Subcutaneous adipose tissue (tissue), 4 donors: ENCODE data around the gene FAM3D. TPM values are rescaled to one million over a fixed set of nuclear protein-coding genes. Genes with fewer than 3 reads are reported as not detected.

Experiments
- total RNA-seq, 4 donors: library from RNA; depleted of rRNA; stranded (reverse); fragments of >200 nt; gene quantifications; one replicate each; pipeline ENCODE4 v1.1.0, GENCODE V29; 2016
- TF ChIP-seq, protein P1 (sequence below): fragments of 450-650 bp; IDR thresholded peaks from one replicate; pipeline ENCODE4 v1.5.1; 2016; ENCODE audit warnings: low read depth, mild to moderate bottlenecking, control low read depth, antibody characterized with exemption, moderate library complexity

Gene FAM3D
- total RNA-seq, 4 donors from 2014 or later = not detected

- TF ChIP-seq, protein P1, sequence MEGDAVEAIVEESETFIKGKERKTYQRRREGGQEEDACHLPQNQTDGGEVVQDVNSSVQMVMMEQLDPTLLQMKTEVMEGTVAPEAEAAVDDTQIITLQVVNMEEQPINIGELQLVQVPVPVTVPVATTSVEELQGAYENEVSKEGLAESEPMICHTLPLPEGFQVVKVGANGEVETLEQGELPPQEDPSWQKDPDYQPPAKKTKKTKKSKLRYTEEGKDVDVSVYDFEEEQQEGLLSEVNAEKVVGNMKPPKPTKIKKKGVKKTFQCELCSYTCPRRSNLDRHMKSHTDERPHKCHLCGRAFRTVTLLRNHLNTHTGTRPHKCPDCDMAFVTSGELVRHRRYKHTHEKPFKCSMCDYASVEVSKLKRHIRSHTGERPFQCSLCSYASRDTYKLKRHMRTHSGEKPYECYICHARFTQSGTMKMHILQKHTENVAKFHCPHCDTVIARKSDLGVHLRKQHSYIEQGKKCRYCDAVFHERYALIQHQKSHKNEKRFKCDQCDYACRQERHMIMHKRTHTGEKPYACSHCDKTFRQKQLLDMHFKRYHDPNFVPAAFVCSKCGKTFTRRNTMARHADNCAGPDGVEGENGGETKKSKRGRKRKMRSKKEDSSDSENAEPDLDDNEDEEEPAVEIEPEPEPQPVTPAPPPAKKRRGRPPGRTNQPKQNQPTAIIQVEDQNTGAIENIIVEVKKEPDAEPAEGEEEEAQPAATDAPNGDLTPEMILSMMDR = no peak
Measured at GRCh38 chr3:58628823-58629562, 37.6 kb downstream of the FAM3D start.

DNA sequence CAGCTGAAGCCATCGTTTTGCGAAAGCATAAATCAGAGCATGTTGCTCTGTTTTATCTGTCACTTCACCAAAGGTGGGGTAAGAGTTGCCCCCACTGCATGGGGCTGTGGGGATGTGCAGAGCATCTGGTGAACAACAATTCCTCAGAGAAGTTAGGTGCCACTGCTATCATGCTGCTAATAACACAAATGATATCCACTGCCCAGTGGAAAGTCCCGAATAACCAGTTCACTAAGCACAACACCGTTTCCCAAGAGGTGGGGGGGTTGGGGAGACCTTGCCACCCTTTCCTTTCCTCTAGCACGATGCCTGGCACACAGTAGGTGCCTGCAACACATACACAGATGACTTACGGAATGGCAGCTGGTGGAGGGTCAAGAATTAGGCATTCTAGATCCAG is 38.6 kb downstream of the FAM3D start:
- TF ChIP-seq, protein P1 = no peak

DNA sequence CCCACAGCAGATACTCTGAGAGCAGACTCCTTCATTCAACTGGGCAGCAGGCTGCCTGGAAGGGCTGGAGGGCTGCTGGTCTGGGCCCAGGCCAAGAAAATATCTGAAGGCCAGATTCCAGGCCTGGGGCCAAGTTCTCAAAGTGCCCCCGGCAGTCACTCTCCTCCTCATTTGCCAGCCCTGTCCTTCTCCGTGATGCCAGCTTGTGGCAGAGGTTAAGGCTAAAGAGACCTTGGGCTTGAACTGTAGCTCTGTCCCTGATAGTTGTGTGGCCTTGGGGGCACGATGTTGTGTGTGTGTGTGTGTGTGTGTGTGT is 39.0 kb downstream of the FAM3D start:
- TF ChIP-seq, protein P1 = no peak

DNA sequence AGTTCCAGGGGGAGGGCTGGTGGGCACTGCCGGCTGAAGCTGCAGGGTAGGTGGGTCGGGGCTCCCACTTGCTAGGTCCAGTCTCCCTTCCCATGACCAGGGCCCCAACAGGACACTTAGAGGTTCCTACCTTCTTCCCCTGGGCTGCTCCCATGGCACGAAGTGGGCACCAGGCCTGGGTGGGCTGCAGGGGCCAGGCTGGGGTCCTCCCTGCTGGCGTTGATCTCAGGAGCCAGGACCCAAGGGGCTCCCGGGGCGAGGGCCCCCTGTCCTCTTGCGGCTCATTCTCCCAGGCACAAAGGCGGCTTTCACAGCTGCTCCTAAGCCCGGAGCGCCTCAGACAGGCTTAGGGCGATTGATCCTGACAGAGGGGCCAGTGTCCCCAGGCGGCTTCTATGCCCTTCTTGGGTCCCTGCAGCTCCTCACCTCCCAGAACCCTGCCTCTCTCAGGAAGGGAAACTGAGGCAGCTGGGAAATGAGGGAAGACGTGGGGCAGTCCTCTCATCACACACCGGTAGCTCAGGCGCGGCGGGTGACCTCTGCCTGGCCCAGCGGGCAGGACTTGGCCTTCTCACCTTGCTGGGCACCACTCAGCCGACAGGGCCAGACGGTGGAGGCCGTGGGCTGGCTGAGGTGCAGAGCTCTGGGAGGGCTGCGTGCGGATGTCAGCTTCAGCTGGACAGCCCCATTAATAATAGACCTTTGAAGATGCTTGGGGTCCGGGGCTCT is 39.6 kb downstream of the FAM3D start:
- TF ChIP-seq, protein P1 = no peak

DNA sequence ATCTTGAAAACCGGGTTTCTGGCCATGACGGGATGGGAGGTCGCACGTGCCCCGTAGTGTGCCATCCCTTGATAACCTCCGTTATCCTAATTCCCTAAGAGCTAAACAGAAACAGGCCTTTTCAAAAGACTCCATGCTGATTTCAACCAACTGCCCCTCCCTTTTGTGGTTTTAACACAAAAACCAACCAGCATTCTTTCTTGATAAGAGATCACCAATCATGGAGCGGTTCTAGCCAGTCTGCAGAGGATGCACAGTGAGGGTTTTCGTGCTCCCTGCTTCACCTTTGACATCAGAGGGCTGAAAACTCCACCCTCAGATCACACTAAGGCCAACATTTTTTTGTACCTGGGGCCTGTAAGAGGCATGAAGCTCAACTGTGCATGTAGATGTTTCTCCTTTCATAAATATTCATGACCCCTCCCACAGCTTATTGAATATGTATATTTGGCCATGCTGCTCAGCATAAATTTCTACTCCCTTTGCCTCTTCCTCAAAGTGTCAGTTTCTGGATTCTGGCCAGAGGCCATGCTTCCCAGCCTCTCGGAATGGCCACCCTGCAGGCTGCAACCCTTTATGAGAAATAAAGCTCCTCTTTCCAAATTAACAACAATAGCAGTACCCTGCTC is 41.3 kb downstream of the FAM3D start:
- TF ChIP-seq, protein P1 = no peak

- TF ChIP-seq, protein P1 = no peak
Measured at GRCh38 chr3:58624550-58624949, 42.0 kb downstream of the FAM3D start.

GRCh38 chr3:58623961-58624360 is 42.6 kb downstream of the FAM3D start:
- TF ChIP-seq, protein P1 = no peak
